Fibroblast of pulmonary artery (primary cell): ENCODE data around the gene EPC2.
A peak's percentile ranks its signal among the peaks of the same experiment; 100 is the strongest.

Source experiments
- DNase-seq: peaks from one replicate; pipeline ENCODE4 v3.0.0-alpha.2; 2010; ENCODE audit warnings: low read depth
- H3K4me3 ChIP-seq: replicated peaks from 2 replicates; pipeline ENCODE4 v1.5.1; 2011; ENCODE audit warnings: low read depth, mild to moderate bottlenecking, control low read depth, low read length, moderate library complexity
- CTCF ChIP-seq: IDR thresholded peaks from 2 replicates; pipeline ENCODE4 v1.5.1; 2011; ENCODE audit warnings: mild to moderate bottlenecking, control low read depth, low read length, inconsistent platforms; ENCODE audit errors: missing control alignments

The EPC2 gene

GRCh38 chr2:148816176-148816575 is 171.6 kb downstream of the EPC2 start:
- TF ChIP-seq CTCF: no peak
- H3K4me3 ChIP-seq: no peak overlapping the region
- no peak for DNase-seq

GRCh38 chr2:148817210-148817708 is 172.7 kb downstream of the EPC2 start:
- TF ChIP-seq CTCF: no peak
- DNase-seq: peak; percentile 35
- no peak overlapping the region for H3K4me3 ChIP-seq

- no peak overlapping the region for H3K4me3 ChIP-seq
- DNase-seq: no peak
- TF ChIP-seq CTCF: no peak
These were observed 174.6 kb downstream of the EPC2 start for GRCh38 chr2:148819019-148819585.

GRCh38 chr2:148824190-148824589 is 179.6 kb downstream of the EPC2 start:
- H3K4me3 ChIP-seq: no peak overlapping the region
- no peak for DNase-seq
- no peak for TF ChIP-seq CTCF

GRCh38 chr2:148826791-148827190 is 182.2 kb downstream of the EPC2 start:
- H3K4me3 ChIP-seq: no peak overlapping the region
- DNase-seq: no peak
- TF ChIP-seq CTCF: no peak

- H3K4me3 ChIP-seq: no peak overlapping the region
- no peak for DNase-seq
- TF ChIP-seq CTCF: no peak
These were observed 184.4 kb downstream of the EPC2 start for GRCh38 chr2:148828941-148829340.

- no peak for DNase-seq
- peak; percentile 14 for TF ChIP-seq CTCF
- no peak overlapping the region for H3K4me3 ChIP-seq
These were observed 185.1 kb downstream of the EPC2 start for GRCh38 chr2:148829618-148830017.
